Effector CD8-positive, alpha-beta T cell (primary cell): ENCODE measurements around the gene ZNF662.

ENCODE experiments used
- DNase-seq: peaks from one replicate; lab custom pipeline; 2025; lab: John Stamatoyannopoulos, UW

ZNF662 gene

DNA sequence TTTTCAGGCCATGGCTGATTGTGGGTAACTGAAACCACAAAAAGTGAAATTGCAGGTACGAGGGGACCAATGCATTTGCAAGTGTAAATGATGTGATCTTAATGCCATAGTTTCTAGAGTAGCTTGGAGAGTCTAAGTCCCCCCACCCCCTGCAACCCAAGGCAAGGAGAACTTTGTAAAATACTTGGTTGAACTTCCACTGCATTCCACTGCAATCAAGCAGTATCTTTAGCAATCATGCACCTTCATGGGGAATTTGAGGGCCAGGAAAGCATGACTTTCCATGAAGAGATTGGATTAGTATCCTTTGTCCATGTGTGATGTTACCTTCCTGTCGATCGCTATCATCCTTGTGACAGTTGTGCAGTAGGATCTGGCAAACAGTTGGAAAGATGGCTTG lies 18.9 kb upstream of the ZNF662 start:
- DNase-seq = no peak

DNA sequence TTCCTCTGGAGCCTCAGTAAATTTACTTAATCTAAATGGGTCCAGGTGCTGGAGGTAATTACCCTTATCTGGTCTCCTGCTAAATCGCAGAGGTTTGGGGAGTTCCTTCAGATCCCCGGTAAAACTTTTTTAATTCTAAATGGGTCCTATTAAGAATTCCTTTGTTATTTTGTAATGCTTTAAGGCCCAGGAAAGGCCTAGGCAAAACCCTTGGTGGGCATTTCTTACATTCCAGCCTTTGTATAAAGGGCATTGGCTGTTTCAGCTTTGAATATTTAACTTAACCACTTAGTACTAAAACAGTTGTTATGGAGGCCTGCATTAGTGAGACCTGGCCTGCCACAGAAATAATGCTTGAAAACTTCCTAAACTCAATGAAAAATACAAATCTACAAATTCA lies 14.9 kb upstream of the ZNF662 start:
- no peak for DNase-seq

DNA sequence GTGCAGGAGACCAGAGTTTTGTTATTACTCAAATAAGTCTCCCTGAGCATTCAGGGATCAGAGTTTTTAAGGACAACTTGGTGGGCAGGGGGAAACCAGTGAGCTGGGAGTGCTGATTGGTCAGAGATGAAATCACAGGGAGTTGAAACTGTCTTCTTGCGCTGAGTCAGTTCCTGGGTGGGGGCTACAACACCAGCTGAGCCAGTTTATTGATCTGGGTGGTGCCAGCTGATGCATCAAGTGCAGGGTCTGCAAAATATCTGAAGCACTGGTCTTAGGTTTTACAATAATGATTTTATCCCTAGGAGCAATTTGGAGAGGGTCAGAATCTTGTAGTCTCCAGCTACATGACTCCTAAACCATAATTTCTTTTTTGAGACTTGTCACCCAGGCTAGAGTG lies 13.8 kb upstream of the ZNF662 start:
- DNase-seq = no peak

DNA sequence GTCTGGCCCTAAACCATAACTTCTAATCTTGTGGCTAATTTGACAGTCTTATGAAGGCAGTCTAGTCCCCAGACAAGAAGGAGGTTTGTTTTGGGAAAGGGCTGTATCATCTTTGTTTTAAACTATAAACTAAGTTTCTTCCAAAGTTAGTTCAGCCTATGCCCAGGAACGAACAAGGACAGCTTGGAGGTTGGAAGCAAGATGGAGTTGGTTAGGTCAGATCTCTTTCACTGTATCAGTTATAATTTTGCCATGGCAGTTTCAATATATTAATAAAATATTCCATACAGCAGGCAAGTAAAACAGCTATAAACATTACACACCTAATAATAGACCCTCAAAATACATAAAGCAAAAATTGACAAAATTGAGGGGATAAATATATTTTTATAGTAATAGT lies 13.1 kb upstream of the ZNF662 start:
- no peak for DNase-seq

DNA sequence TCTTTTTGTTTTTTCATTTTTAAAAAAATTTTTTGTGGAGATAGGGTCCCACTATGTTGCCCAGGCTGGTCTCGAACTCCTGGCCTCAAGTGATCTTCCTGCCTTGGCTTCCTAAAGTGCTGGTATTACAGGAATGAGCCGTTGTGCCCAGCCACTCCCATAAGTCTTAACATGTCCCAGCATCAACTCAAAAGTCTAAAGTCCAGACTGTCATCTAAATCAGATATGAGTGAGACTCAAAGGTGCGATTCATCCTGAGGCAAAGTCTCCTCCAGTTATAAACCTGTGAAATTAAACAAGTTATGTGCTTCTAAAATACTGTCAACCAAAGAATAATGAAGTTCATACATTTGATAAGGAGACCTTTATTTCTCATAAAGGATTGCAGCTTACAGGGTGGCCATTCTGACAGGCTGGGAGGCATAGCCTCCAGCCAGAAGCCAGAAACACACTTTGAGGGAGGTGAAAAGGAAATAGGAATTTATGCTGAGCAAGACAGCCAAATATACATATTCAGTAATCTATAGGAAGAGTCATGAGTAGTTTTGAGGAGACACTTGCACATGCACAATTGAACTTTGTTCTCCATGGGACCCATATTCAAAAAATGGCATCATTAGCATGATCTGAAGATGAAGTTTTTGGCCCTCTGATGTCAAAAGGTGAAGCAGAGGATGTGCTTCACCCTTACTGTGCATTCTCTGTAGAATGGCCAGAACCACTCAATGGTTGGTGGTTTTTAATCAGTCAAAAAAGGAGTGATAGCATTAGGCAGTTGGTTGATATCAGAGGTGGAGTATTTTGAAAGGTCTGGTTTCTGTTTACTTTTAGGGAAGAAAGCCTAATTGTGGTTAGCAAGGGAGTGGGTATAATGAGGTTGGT lies 11.0 kb upstream of the ZNF662 start:
- no peak for DNase-seq

DNA sequence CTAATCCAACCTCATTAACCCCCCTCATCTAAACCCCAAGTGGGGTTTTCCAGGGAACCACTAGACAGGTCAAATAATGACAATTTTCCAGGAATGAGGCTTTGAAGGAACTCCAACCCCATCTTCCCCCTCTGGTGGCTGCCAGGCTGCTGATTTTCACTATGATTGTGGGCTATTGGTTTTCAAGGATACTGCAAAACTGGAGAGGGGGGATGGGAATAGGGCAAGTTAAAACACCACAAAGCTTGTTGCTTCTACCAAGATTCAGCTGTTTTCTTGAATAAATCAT lies 10.4 kb upstream of the ZNF662 start:
- DNase-seq = no peak

DNA sequence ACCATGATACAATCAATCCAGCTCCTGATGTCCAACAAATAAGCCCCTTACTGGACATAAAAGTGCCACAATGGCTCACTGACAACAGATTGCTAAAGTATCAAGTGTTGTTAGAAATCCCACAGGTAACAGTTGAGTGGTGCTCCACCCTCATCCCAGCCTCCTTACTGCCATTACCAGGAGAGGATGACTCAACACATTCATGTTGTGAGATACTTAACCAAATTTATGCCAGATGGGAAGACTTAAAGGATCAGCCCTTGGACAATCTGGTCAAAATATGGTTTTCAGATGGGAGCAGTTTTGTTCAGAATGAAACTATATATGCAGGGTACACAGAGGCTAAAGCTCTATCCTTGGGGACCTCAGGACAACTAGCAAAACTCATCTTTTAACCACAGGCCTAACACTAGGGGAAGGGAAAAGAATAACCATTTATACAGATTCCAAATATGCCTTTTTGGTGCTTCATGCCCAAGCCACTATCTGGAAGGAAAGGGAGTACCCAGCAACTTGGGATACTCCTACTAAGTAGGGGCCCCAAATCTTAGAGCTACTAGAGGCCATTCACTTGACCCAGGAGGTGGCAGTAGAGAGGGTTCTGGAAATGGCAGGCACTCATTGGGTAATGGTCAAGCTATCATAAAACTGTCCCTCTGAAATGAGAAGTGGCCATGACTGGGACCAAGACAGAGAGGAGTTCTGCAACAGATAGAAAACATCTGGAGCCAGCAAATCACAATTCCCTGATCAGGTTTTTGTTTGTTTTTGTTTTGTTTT lies 6.9 kb upstream of the ZNF662 start:
- no peak for DNase-seq

DNA sequence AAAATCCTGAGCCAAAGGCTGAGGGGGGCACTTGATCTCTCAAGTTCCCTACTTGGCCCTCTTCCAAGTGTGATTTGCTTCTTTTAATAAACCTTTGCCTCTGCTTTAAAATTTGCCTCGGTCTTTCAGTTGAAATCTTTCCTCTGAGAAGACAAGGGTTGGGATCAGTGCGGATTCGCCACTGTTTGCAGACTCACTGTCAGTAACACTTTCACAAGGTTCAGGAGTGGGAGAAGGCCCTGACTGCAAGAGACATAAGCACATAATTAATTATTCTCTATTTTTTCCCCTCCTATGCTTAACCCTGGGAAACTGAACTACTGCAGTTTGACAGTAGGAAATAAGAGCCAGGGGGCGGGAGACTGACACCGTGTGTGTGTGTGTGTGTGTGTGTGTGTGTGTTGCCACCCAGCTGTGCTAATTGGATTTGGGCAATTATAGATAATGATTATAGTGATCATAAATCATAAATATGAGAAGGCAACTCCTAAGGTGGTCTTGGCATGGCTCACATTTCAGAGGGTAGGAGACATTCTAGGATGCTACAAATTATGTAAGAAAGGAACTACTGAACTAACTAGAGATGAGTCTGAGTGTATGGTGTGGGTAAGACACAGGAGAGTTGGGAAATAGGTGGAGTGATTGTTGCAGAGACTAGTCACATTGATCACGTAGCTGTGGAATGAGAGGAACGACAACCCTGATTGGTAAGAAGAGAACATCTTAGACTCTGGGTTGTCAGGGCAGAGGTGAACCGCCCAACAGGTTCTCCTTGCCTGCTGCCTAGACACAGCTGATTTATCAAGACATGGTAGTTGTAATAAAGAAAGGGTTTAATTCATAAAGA lies 5.5 kb upstream of the ZNF662 start:
- DNase-seq = no peak

DNA sequence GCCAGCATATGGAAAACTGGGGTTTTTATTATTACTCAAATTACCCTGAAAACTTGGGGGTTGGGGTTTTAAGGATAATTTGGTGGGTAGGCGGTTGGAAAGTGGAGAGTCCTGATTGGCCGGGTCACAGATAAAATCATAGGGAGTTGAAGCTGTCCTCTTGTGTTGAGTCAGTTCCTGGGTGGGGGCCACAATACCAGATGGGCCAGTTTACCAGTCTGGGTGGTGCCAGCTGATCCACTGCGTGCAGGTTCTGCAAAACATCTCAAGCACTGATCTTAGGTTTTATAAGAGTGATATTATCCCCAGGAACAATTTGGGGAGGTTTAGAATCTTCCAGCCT lies 4.9 kb upstream of the ZNF662 start:
- no peak for DNase-seq

DNA sequence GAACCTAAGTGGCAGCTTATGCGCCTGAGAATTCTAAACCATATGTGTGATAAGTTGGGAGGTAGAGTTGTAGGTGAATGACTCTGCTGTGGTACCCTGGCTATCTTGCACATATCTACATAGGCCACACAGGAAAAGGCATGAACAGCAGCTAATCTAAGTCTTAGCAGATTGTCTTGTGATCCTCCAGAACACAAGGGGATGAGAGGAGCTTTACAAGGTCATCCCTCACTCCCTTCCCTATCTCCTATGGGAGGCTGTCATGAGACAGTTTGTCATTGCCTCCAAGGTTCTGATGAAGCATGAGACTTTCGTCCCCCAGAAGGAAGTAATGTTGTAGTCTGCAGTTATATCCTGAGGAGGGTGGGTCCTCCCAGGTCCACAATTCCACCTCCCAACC lies 3.7 kb upstream of the ZNF662 start:
- no peak for DNase-seq

DNA sequence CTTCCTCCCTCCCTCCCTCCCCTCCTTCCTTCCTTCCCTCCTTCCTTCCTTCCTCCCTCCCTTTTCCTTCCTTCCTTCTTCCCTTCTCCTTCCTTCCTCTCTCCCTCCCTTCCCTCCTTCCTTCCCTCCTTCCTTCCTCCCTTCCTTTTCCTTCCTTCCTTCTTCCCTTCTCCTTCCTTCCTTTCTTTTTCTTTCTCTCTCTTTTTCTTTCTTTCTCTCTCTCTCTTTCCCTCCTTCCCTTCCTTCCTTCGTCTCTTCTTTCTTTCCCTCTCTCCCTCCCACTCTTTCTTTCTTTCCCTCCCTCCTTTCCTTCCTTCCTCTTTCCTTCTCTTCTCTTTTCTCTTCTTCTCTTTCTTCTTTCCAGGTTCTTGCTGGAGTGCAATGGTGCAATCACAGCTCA lies 1.9 kb upstream of the ZNF662 start:
- no peak for DNase-seq

DNA sequence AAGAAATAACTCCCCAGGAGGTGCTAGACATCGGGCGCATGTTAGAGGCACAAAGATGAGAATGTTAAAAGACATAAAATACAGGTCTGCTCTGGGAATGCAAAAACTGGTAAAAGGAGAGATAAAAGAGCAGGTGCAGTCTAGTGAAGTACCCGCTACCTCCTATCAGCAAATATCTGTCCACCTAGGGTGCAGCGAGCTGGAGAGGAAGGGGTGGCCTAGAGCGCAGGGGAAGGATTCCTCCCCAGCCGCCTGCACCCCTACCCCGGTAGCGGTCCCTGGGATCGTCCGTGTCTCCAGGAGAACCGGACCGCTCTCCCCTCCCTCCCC lies 237 bp upstream of the ZNF662 start:
- no peak for DNase-seq

DNA sequence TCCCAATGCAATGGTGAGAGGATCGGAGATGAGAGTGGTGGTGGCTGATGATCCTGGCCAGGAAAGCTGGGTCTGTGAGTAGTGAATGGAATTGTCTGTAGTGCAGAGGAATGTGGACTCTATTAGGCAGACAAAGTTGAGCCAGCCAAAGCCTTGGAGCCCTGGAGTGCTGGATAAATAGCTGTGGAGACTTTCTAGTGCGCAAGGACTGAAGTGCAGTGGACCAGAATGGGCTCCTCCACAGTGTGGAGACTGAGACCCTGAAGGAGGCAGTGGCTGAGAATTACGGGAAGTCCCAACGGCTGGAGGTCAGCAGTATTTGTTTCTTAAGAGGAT lies 874 bp downstream of the ZNF662 start:
- no peak for DNase-seq

DNA sequence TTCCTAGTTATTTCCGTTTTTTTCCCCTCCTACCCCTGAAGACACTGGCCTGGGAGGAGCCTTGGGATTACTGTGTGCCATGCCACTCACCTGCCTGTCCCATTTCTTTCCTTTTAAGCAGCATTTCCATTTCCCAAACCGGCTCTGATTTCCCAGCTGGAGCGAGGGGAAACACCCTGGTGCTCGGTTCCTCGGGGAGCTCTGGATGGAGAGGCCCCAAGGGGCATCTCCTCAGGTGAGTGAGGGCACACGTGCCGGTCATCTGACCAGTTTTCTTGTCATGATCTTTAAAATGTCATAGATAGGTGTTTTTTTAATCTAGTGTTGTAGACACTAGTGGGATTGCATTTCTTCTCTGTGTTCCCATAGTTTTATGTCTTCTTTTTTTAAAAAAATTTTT lies 2.7 kb downstream of the ZNF662 start:
- DNase-seq = no peak

DNA sequence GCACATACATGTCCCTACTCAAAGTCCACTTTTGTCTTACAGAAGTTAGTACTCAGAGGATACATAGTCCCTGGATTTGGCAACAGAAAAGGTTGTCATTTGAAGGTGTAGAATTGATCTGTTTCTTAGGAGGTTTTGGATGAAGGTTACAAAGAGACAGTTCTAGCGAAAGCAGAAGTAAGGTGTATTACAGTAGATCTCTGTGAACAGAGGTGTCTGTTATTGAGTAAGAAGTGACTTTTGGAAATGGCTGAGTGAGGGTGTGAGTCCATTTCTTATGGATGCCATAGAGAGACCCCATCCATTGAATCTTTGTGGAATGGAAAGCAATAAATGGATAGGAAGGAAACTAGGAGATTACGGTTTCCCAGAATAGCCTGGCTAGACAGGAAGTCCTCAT lies 5.6 kb downstream of the ZNF662 start:
- no peak for DNase-seq

DNA sequence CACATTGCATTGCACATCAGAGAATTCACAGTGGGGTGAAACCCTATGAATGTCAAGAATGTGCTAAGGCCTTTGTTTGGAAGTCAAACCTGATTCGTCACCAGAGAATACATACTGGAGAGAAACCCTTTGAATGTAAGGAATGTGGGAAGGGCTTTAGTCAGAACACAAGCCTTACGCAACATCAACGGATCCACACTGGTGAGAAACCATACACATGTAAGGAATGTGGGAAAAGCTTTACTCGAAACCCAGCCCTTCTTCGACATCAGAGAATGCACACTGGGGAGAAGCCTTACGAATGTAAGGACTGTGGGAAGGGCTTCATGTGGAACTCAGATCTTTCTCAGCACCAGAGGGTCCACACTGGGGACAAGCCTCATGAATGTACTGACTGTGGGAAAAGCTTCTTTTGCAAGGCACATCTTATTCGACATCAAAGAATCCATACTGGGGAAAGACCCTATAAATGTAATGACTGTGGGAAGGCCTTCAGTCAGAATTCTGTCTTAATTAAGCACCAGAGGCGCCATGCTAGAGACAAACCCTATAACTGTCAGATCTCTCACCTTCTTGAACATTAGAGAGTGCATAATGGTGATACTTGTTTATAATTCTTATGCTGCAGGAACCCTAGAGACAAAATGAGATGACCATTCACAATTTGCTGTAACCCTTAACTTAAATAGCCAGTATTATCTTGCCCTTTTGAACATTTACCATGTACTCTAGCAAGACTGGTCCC lies 9.0 kb downstream of the ZNF662 start:
- DNase-seq = no peak

DNA sequence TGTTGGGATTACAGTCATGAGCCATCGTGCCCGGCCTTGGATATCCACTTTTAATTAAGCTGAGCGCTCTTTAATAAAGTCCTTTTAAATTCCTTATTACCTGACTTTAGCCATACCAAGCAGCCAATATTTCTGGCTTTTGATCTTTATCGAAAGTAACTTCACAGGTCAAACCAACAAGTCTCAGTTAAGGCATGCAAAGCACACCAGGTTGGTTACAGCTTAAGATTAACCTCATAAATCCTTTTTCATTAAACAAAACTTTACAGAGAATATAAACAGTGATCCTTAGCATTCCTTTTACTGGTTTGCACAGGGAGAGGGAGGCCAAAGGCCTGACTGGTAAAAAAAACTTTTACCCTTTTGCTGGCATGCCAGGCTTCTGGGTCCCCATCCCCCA lies 17.7 kb downstream of the ZNF662 start:
- DNase-seq = no peak

DNA sequence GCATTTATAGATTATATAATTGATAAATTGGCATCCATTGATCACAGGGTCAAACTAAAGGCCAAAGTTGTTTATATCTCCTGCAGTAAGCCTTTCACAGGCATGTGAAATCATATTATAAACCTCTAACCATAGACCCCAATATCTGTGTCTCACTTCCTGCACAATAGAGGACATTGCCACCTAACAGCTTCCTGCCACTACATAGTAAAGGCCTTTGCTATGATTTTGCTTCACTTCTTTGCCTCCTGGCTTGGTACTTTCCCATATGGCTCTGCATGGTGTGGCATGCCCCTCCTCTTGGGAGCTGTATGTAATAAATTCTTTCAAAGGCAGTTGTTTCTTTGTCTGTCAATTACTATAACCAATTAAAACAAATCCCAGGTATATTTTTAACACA lies 20.4 kb downstream of the ZNF662 start:
- DNase-seq = no peak

DNA sequence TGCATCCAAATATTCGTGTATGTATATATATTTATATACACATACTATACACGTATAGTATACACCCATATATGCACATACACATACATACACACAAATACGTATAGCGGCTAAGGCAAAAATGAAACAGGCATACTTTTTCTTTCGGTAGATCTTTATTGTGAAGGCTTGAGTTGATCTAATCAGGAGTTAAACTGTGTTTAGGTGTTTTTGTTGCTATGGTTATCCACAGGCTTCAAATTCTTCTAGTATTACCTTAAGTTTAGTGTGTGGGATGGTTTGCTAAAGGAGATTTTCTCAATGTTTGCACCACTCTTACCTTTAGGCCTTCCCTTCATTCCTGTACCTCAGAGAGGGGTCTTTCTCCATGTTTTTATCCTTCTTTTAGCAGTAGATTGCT lies 28.2 kb downstream of the ZNF662 start:
- no peak for DNase-seq

DNA sequence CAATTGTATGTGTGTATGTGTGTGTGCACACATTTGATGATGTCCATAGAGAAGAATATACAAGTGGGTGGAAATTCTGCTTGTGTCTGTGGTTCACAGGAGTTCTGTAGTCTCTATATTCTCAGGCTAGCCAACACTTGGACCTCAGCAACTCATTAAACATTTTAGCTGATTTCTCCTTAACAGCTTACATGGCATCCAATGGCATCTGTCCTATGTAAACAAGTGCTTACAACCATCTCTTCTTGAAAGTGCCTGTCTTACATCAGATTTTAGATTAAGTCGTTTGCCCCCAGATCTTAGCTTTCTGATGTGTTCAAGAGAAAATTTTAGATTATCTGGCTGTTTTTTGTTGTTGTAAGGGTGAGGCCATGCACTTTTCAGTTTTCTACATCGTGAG lies 29.0 kb downstream of the ZNF662 start:
- DNase-seq = no peak

DNA sequence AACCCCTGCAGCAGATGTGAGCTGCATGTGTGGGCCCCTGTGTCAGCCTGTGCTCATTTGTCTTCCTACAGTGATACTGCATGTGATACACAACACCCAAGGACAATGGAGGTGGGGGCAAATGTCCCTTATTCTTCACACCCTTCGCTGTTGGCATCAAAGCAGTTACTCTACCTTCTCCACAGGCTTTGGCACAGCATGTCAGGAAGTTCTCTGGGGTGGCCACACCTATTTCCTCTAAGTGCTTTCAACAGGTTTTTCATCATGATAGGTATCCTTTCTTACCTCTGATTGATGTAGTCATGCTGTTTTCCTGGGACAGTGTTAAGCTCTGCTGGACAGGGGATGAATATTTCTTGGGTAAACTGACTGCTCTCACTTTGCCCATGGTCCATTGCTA lies 29.5 kb downstream of the ZNF662 start:
- DNase-seq = no peak

DNA sequence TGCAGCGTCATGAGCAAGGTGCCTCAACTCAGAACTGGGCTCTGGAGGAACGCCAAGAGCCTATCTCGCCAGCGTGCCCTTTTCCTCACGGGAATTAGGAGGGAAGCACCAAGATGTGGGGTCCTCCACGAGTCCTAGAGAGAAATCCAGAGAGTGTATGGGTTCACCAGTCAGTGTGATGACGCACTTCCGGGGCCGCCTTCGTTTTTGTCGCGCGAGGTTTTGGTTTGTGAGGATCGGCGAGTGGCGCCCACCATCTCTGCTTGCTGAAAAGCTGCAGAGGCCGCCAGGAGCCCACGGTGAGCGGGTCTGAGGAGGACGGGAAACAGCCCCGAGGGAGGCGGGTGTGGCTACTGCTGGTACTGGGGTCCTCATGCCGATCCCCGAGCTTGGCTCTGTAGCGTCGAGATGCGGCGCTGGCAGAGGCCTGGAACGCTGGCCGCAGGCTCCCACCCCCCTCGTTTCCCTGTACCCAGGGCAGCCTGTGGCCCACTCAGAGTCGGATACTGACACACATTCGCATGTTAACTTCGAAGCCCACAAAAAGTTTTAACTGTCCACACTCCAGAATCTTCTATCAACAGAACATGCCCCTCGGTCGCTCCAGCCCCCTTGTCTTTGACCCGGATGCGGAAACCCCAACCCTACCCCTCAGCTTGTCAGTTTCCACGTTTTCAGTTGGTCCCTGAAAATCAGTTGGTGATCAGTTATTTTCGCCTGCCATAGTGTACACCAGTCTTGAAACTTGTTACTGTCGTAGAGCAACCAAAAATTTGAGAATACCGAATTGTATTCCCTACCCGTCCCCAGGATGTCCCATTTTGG lies 30.4 kb downstream of the ZNF662 start:
- DNase-seq = no peak
